HFFc6 (cell line): ENCODE results near the gene MUC5B. TPM values are rescaled to one million over a fixed set of nuclear protein-coding genes. Genes with fewer than 3 reads are reported as not detected.

Experiments used
- DNase-seq: peaks from one replicate; pipeline ENCODE4 v3.0.0-alpha.2; 2018
- H3K27ac Mint-ChIP-seq: 2 replicates; pipeline ENCODE4 v1.8.0; 2020; ENCODE audit warnings: mild to moderate bottlenecking, mixed read lengths
- H3K27me3 Mint-ChIP-seq: 2 replicates; pipeline ENCODE4 v1.8.0; 2021; ENCODE audit warnings: mild to moderate bottlenecking, moderate library complexity, mixed read lengths; ENCODE audit not compliant: insufficient read depth
- H3K36me3 Mint-ChIP-seq: 2 replicates; pipeline ENCODE4 v1.8.0; 2021; ENCODE audit warnings: low read depth, mixed read lengths
- H3K4me1 Mint-ChIP-seq: 2 replicates; pipeline ENCODE4 v1.8.0; 2020; ENCODE audit warnings: low read depth, mixed read lengths
- H3K4me3 Mint-ChIP-seq: 2 replicates; pipeline ENCODE4 v1.8.0; 2020; ENCODE audit warnings: mild to moderate bottlenecking, moderate library complexity, mixed read lengths
- H3K9me3 Mint-ChIP-seq: 2 replicates; pipeline ENCODE4 v1.8.0; 2020; ENCODE audit warnings: mild to moderate bottlenecking, mixed read lengths
- total RNA-seq, 6 experiments: library from RNA; stranded (reverse); fragmentation: NEBNext Ultra II Directional; extraction: Animal tissue kit (Norgen Biotek cat#: 25700); gene quantifications; 2 replicates in 1 of 6; 3 replicates in 5 of 6; pipeline ENCODE4 v1.2.3, GENCODE V29; 2021
- TF ChIP-seq, protein P1 (sequence below): fragments of 200-600 bp; sonication (generic); IDR thresholded peaks from 2 replicates; pipeline ENCODE4 v1.5.0; 2021; ENCODE audit warnings: antibody characterized with exemption, mild to moderate bottlenecking

MUC5B gene
- total RNA-seq, 6 experiments from 2014 or later: not detected

DNA sequence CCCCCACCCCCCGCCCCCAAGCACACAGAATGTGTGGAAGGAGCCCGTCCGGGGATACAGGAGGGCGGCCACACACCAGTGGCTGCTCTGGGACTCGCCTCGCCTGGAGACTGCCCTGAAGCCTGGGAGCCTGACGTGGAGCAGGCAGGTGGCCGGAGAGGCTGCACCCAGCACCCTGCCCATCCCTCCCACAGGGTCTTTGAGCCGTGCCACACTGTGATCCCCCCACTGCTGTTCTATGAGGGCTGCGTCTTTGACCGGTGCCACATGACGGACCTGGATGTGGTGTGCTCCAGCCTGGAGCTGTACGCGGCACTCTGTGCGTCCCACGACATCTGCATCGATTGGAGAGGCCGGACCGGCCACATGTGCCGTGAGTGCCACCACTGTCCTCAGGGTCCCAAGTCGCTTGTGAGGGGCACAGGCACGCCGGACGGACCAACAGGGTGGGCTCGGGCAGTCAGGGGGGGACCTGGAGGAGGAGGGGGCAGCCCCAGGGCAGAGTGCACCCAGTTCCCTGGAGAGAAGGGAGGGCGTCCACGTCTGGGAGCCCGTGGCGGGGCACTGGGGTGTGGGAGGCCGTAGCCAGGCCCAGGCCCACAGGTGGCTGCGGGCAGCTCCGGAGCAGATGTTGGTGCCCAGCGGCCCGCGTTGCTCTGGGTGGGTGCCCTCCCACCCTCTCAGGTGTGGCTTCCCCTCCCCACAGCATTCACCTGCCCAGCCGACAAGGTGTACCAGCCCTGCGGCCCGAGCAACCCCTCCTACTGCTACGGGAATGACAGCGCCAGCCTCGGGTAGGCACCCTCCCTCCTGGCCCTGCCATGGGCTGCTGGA is 27.0 kb upstream of the MUC5B start:
- H3K9me3 Mint-ChIP-seq: peaks cover 10% of the 10 kb centered on the region
- no peaks in the 10 kb centered on the region for H3K4me1 Mint-ChIP-seq

DNA sequence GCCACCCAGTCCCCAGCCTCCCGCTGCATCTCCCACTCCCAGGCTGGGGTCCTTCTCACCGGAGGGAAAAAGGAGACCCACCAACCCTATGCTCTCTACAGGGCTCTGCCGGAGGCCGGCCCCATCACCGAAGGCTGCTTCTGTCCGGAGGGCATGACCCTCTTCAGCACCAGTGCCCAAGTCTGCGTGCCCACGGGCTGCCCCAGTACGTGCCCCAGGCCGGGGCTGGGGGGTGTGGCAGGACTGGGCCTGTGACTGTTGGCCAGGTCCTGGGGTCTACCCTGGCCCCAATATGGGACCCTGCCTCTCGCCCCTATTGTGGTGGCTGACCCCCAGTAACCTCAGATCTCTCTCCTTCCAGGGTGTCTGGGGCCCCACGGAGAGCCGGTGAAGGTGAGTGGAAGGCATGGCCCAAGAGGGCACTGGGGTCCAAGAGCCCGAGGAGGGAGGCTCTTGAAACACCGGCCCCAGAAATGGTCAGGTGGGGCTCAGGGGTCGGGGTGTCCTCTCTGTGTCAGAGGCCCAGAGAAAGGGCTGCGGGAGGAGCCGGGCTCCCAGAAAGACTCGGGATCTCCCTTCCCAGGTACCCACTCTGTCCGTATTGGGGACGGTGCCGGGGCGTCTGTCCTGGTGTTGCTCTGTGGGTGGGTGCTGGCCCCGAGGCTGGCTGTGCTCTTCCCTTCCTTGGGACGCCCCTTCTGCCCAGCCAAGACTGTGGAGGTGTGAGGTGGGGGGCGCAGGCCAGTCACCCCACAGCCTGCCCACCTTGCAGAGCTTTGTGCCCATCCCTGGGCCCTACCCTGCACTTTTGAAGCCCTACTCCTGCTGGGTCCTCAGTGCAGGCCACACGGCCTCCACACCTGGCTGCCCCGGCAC is 26.1 kb upstream of the MUC5B start:
- peaks cover 8% of the 10 kb centered on the region for H3K27me3 Mint-ChIP-seq
- peaks cover 10% of the 10 kb centered on the region for H3K9me3 Mint-ChIP-seq
- H3K4me3 Mint-ChIP-seq: no peak overlapping the region
- no peaks in the 10 kb centered on the region for H3K36me3 Mint-ChIP-seq
- DNase-seq: no peak
- TF ChIP-seq, protein P1, sequence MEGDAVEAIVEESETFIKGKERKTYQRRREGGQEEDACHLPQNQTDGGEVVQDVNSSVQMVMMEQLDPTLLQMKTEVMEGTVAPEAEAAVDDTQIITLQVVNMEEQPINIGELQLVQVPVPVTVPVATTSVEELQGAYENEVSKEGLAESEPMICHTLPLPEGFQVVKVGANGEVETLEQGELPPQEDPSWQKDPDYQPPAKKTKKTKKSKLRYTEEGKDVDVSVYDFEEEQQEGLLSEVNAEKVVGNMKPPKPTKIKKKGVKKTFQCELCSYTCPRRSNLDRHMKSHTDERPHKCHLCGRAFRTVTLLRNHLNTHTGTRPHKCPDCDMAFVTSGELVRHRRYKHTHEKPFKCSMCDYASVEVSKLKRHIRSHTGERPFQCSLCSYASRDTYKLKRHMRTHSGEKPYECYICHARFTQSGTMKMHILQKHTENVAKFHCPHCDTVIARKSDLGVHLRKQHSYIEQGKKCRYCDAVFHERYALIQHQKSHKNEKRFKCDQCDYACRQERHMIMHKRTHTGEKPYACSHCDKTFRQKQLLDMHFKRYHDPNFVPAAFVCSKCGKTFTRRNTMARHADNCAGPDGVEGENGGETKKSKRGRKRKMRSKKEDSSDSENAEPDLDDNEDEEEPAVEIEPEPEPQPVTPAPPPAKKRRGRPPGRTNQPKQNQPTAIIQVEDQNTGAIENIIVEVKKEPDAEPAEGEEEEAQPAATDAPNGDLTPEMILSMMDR: no peak
- no peak overlapping the region for H3K27ac Mint-ChIP-seq
- no peaks in the 10 kb centered on the region for H3K4me1 Mint-ChIP-seq

More for the DNA sequence above, 27.0 kb upstream of the MUC5B start:
- H3K27ac Mint-ChIP-seq: no peak overlapping the region
- H3K4me3 Mint-ChIP-seq: no peak overlapping the region
- H3K27me3 Mint-ChIP-seq: peaks cover 8% of the 10 kb centered on the region
- H3K36me3 Mint-ChIP-seq: no peaks in the 10 kb centered on the region
- no peak for DNase-seq
- TF ChIP-seq, protein P1: no peak

DNA sequence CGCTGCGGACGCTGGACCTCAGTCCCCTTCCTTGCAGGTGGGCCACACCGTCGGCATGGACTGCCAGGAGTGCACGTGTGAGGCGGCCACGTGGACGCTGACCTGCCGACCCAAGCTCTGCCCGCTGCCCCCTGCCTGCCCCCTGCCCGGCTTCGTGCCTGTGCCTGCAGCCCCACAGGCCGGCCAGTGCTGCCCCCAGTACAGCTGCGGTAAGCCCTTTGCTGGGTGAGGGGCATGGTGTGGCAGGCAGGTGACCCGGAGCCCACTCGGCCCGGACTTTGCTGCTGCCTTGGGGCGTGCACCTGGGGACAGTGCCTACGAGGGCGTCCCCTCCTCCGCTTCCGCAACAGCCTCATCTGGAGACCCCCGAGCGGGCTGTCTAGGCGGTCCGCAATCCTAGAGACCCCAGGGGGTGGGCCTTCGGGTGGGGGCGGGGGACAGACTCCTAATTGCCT is 25.4 kb upstream of the MUC5B start:
- Mint-ChIP-seq H3K36me3 (no peaks in the 10 kb centered on the region), H3K27me3 (peaks cover 8% of the 10 kb centered on the region), H3K4me3 (no peak overlapping the region), H3K9me3 (peaks cover 6% of the 10 kb centered on the region), H3K4me1 (no peaks in the 10 kb centered on the region), H3K27ac (no peak overlapping the region)
- TF ChIP-seq, protein P1: no peak
- DNase-seq: no peak

DNA sequence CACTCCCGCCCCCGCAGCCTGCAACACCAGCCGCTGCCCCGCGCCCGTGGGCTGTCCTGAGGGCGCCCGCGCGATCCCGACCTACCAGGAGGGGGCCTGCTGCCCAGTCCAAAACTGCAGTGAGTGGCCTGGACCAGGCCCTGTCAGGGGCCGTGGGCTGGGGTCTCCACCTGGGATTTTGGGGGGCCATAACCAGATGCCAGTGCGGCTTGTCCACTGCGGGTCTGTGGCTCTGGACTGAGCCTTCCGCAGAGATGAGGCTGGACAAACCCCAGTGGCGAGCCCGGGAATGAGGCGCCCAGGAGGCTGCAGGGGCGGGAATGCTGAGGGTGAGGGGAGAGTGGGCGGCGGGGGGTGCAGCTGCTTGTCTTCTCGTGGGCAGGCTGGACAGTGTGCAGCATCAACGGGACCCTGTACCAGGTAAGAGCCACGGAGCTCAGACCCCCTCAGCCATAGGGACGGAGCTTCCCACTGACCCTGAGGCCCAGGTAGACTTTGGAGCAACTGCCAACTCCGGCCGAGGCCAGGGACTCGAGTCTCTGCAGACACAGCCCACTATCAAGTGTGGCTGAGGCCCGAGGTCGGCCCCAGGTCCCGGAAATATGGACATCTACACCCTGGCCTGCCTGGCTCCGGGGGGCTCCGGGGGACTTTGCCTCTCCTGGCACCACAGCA is 24.8 kb upstream of the MUC5B start:
- no peaks in the 10 kb centered on the region for H3K4me1 Mint-ChIP-seq
- no peak overlapping the region for H3K27ac Mint-ChIP-seq
- H3K36me3 Mint-ChIP-seq: no peaks in the 10 kb centered on the region
- H3K9me3 Mint-ChIP-seq: peaks cover under 1% of the 10 kb centered on the region; the same call in 1 of the 2 replicates
- H3K4me3 Mint-ChIP-seq: no peak overlapping the region
- peaks cover 8% of the 10 kb centered on the region for H3K27me3 Mint-ChIP-seq
- TF ChIP-seq, protein P1: peak; percentile 16; the same call in 1 of the 2 replicates
- no peak for DNase-seq

DNA sequence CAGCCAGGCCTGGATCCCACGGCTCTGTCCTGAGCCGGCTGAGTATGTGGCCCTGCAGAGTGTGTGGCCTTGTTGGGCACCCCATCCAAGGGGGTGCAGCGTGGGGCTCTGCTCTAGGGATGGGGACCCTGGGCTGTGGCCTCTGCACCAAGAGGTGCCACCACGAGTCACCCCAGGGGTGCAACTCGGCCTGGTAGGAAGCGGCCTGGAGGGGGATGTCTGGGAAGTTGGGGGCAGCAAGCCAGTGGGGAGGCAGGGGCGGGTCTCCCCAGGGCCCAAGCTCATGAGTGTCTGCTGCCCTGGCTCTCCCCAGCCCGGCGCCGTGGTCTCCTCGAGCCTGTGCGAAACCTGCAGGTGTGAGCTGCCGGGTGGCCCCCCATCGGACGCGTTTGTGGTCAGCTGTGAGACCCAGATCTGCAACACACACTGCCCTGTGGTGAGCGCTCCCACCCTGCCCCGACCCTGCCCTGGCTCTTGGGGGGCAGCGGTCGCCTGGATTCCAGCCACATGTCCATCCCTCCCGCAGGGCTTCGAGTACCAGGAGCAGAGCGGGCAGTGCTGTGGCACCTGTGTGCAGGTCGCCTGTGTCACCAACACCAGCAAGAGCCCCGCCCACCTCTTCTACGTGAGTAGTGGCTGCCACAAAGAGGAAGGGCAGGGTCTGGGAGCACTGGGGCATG is 24.2 kb upstream of the MUC5B start:
- H3K4me3 Mint-ChIP-seq: no peak overlapping the region
- no peaks in the 10 kb centered on the region for H3K36me3 Mint-ChIP-seq
- H3K9me3 Mint-ChIP-seq: no peaks in the 10 kb centered on the region; the same call in 1 of the 2 replicates
- no peak for DNase-seq
- H3K27me3 Mint-ChIP-seq: peaks cover 8% of the 10 kb centered on the region
- no peaks in the 10 kb centered on the region for H3K4me1 Mint-ChIP-seq
- H3K27ac Mint-ChIP-seq: no peak overlapping the region
- TF ChIP-seq, protein P1: no peak
